ENCODE measurements around the gene KCNIP3. TPM values are rescaled to one million over a fixed set of nuclear protein-coding genes. Genes with fewer than 3 reads are reported as not detected.
"Not testable (repeated sequence)": the region's sequence is repeated elsewhere in the genome, so short reads cannot be mapped to it uniquely, and the experiment has no call there.

Gene KCNIP3
- total and polyA plus RNA-seq, 2 donors (not counting 1 experiment from before 2014, with no cell fraction given) = not detected

- 92% methylated on average over 3 of the region's 5 CpGs for WGBS (ENCODE audit: insufficient coverage)
- intact Hi-C loops (cut with micrococcal nuclease) = no loop called here
These were observed 57.3 kb downstream of the KCNIP3 start for GRCh38 chr2:95354469-95354901.

GRCh38 chr2:95354925-95355324 lies 57.8 kb downstream of the KCNIP3 start:
- TF ChIP-seq EZH2 (IDR thresholded peaks at IDR 0.05; ENCODE audit: borderline replicate concordance, insufficient read depth, low read depth, low read length, poor library complexity, severe bottlenecking) (no peak), CTCF (IDR thresholded peaks at IDR 0.05) (no peak)
- Histone ChIP-seq H3K79me2 (ENCODE audit: control insufficient read depth, insufficient read depth, low read length) (no peaks in the 10 kb centered on the region), H3K4me2 (replicated peaks; ENCODE audit: low read depth, low read length, poor library complexity, severe bottlenecking) (no peak overlapping the region), H4K20me1 (ENCODE audit: control insufficient read depth, insufficient read depth, low read length, poor library complexity, severe bottlenecking) (no peaks in the 10 kb centered on the region), H3K27ac (ENCODE audit: low read length in 2 of 2) (no peak overlapping the region), H3K9me3 (ENCODE audit: control extremely low read depth in 1 of 3, control insufficient read depth in 2 of 3, insufficient read depth in 1 of 3, low read length in 2 of 3) (peaks cover 0 to 10% (median 0%) of the 10 kb centered on the region in 3 donors), H3K9ac (ENCODE audit: low read length) (no peak overlapping the region), H3K36me3 (replicated peaks in 1 of 2; ENCODE audit: control extremely low read depth in 1 of 2, control insufficient read depth in 1 of 2, extremely low read depth in 1 of 2, insufficient read depth in 2 of 2, low read length in 1 of 2) (no peaks in the 10 kb centered on the region), H3K4me1 (ENCODE audit: control insufficient read depth in 2 of 2, insufficient read depth in 2 of 2, low read length in 2 of 2) (no peaks in the 10 kb centered on the region), H2AFZ (ENCODE audit: insufficient read depth, low read depth, low read length, poor library complexity, severe bottlenecking) (no peak overlapping the region), H3K4me3 (ENCODE audit: control extremely low read depth in 1 of 5, extremely low read depth in 1 of 5, insufficient read depth in 1 of 5, low read depth in 2 of 5, low read length in 4 of 5) (no peak overlapping the region), H3K27me3 (replicated peaks in 1 of 4; ENCODE audit: control extremely low read depth in 1 of 4, control insufficient read depth in 3 of 4, insufficient read depth in 4 of 4, low read length in 3 of 4) (peaks cover 0 to 5% (median 0%) of the 10 kb centered on the region in 4 experiments)
- Mint-ChIP-seq H3K9me3 (ENCODE audit: insufficient read depth) (no peaks in the 10 kb centered on the region), H3K27ac (no peak overlapping the region), H3K4me3 (no peak overlapping the region), H3K27me3 (no peaks in the 10 kb centered on the region), H3K4me1 (no peaks in the 10 kb centered on the region)
- WGBS (ENCODE audit: insufficient coverage) = 89% methylated on average over 7 of the region's 8 CpGs
- ChIA-PET CTCF (interaction anchor here (1.5 kb wide), 1 partner anchor 10 kb away, joined by 3 read pairs; no protein-coding TSS in a partner anchor), POLR2A (no interaction called here)
- intact Hi-C loops (cut with micrococcal nuclease) = no loop called here
- DNase-seq = no peak
- ATAC-seq (ENCODE audit: low read depth) = no peak

More at GRCh38 chr2:95354469-95354901, 57.3 kb downstream of the KCNIP3 start:
- Mint-ChIP-seq H3K27ac (no peak overlapping the region), H3K4me1 (no peaks in the 10 kb centered on the region), H3K9me3 (ENCODE audit: insufficient read depth) (no peaks in the 10 kb centered on the region), H3K4me3 (no peak overlapping the region), H3K27me3 (no peaks in the 10 kb centered on the region)
- no peak for ATAC-seq (ENCODE audit: low read depth)
- no peak overlapping the region for H3K9ac ChIP-seq (ENCODE audit: low read length)
- ChIA-PET CTCF (interaction anchor here (1.5 kb wide), 1 partner anchor 10 kb away, joined by 3 read pairs; no protein-coding TSS in a partner anchor), POLR2A (no interaction called here)
- H3K9me3 ChIP-seq (ENCODE audit: control extremely low read depth in 1 of 3, control insufficient read depth in 2 of 3, insufficient read depth in 1 of 3, low read length in 2 of 3) = peaks cover 0 to 9% (median 0%) of the 10 kb centered on the region in 3 donors
- no peaks in the 10 kb centered on the region for H3K4me1 ChIP-seq (ENCODE audit: control insufficient read depth in 2 of 2, insufficient read depth in 2 of 2, low read length in 2 of 2)
- no peak for TF ChIP-seq EZH2 (IDR thresholded peaks at IDR 0.05; ENCODE audit: borderline replicate concordance, insufficient read depth, low read depth, low read length, poor library complexity, severe bottlenecking)
- no peak for TF ChIP-seq CTCF (IDR thresholded peaks at IDR 0.05)
- H3K27ac ChIP-seq (ENCODE audit: low read length in 2 of 2) = no peak overlapping the region
- no peak overlapping the region for H3K4me2 ChIP-seq (replicated peaks; ENCODE audit: low read depth, low read length, poor library complexity, severe bottlenecking)
- H3K36me3 ChIP-seq (replicated peaks in 1 of 2; ENCODE audit: control extremely low read depth in 1 of 2, control insufficient read depth in 1 of 2, extremely low read depth in 1 of 2, insufficient read depth in 2 of 2, low read length in 1 of 2) = no peaks in the 10 kb centered on the region
- H3K27me3 ChIP-seq (replicated peaks in 1 of 4; ENCODE audit: control extremely low read depth in 1 of 4, control insufficient read depth in 3 of 4, insufficient read depth in 4 of 4, low read length in 3 of 4) = peaks cover 0 to 5% (median 0%) of the 10 kb centered on the region in 4 experiments
- H4K20me1 ChIP-seq (ENCODE audit: control insufficient read depth, insufficient read depth, low read length, poor library complexity, severe bottlenecking) = no peaks in the 10 kb centered on the region
- no peak for DNase-seq
- H3K79me2 ChIP-seq (ENCODE audit: control insufficient read depth, insufficient read depth, low read length) = no peaks in the 10 kb centered on the region
- no peak overlapping the region for H2AFZ ChIP-seq (ENCODE audit: insufficient read depth, low read depth, low read length, poor library complexity, severe bottlenecking)
- H3K4me3 ChIP-seq (ENCODE audit: control extremely low read depth in 1 of 5, extremely low read depth in 1 of 5, insufficient read depth in 1 of 5, low read depth in 2 of 5, low read length in 4 of 5) = no peak overlapping the region

GRCh38 chr2:95355486-95355885 lies 58.3 kb downstream of the KCNIP3 start:
- CTCF ChIA-PET = interaction anchor here (1.5 kb wide), 1 partner anchor 11 kb away, joined by 3 read pairs; no protein-coding TSS in a partner anchor
- intact Hi-C loops (cut with micrococcal nuclease); H3K4me2 ChIP-seq (replicated peaks; ENCODE audit: low read depth, low read length, poor library complexity, severe bottlenecking); H4K20me1 ChIP-seq (ENCODE audit: control insufficient read depth, insufficient read depth, low read length, poor library complexity, severe bottlenecking); H3K27ac Mint-ChIP-seq; H3K4me3 Mint-ChIP-seq; ATAC-seq (ENCODE audit: low read depth); DNase-seq; H3K27me3 Mint-ChIP-seq; H3K27me3 ChIP-seq (replicated peaks in 1 of 4; ENCODE audit: control extremely low read depth in 1 of 4, control insufficient read depth in 3 of 4, insufficient read depth in 4 of 4, low read length in 3 of 4); H3K4me1 ChIP-seq (ENCODE audit: control insufficient read depth in 2 of 2, insufficient read depth in 2 of 2, low read length in 2 of 2); H3K4me1 Mint-ChIP-seq; POLR2A ChIA-PET; H3K9me3 Mint-ChIP-seq (ENCODE audit: insufficient read depth); H3K79me2 ChIP-seq (ENCODE audit: control insufficient read depth, insufficient read depth, low read length); H3K4me3 ChIP-seq (ENCODE audit: control extremely low read depth in 1 of 5, extremely low read depth in 1 of 5, insufficient read depth in 1 of 5, low read depth in 2 of 5, low read length in 4 of 5); H3K27ac ChIP-seq (ENCODE audit: low read length in 2 of 2); H3K9ac ChIP-seq (ENCODE audit: low read length); H3K36me3 ChIP-seq (replicated peaks in 1 of 2; ENCODE audit: control extremely low read depth in 1 of 2, control insufficient read depth in 1 of 2, extremely low read depth in 1 of 2, insufficient read depth in 2 of 2, low read length in 1 of 2); H2AFZ ChIP-seq (ENCODE audit: insufficient read depth, low read depth, low read length, poor library complexity, severe bottlenecking): not testable (repeated sequence)
- WGBS (ENCODE audit: insufficient coverage) = no CpG with 5 or more reads among the region's 5 CpGs
- H3K9me3 ChIP-seq (ENCODE audit: control extremely low read depth in 1 of 3, control insufficient read depth in 2 of 3, insufficient read depth in 1 of 3, low read length in 2 of 3) = peaks cover 0 to 10% (median 0%) of the 10 kb centered on the region in 3 donors

Measured in B cell (primary cell).